ENCODE data around the gene C11orf65.

C11orf65 gene

DNA sequence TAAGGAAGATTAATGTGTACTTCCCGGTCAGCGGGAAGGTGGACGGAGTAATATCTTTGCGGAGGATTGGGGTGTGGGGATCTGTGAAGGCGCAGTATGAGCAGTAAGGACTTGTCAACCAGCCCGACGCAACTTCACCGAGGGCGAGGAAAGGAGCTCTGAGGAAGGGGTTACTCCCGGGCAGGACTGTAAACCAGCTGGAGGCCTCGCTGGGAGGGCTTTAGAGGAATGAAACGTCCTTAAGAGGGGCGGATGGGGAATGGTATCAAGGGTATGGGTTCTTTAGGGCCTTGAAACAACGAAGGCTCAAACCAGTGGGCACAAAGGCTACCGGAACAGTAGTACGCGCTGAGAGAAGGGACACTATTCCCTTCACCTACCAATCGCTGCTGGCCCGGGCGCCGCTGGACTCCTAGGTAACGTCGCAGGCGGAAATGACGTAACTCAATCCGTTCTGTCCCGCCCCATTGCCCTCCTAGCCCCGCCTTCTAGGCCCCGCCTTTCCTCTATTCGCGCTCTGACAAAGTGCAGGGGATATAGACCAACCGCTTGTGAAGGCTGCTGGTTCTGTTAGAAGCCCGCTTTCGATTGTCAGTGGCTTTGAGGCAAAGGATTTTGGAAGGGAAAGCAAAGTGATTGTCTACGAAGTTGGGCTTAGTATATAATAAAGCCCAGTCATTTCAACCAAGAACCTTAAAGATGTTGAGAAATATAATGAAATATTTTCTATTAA lies at the start of gene C11orf65:
C11orf65 (minus strand) TSS at position 439 of the 733 bp plus-strand sequence. CDS start 5,970 bp downstream, outside the sequence.
- peak; percentile 28 for FAIRE-seq

- no peak for FAIRE-seq
These were observed 48.8 kb upstream of the C11orf65 start for GRCh38 chr11:108516125-108516524.

DNA sequence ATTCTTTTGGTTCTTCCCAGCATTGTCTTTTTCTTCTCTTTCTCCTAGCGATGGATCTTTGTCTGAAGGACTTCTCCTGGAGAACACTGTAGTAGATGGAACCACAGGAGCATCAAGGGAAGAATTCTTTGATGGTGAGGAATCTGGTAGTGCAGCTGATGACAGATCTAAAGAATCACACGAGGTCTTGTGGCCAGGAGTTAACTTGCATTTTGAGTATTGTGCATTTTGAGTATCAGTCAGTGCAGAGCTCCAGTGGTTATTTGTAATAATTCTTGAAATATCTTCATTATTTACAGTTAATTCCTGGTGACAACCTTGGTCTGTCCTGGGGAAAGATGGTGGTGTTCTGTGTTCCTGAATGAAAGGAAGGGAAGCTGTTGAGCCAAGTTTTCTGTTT lies 45.4 kb upstream of the C11orf65 start:
- no peak for FAIRE-seq

DNA sequence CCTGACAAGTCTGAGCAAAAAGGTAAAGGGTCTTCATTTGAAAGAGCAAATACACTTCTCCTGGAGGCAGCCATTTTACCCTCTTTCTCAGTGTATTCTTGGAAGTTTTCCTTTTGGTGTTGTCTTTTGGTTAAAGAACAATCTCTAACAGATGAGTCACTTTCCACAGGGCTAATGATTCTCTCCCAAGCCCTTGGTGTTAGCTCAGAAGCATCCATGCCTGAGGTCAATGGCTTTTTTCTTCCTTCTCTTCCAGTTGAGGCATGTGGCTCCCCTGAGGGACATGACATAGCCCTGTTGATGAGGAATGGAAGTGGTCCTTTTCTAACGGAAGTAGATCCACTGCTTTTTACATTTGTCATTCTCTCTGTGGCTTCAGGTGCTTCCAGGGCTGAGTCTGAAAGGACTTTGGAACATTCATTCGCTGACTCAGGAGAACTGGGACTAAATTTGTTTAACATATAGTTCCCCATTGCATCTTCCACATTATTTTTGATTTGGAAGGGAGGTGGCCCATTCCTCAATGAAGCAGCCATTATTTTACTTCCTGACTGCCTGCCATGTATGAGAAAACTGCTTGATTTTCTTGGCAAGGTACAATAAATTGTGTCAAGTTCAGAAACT lies 44.6 kb upstream of the C11orf65 start:
- FAIRE-seq = no peak

DNA sequence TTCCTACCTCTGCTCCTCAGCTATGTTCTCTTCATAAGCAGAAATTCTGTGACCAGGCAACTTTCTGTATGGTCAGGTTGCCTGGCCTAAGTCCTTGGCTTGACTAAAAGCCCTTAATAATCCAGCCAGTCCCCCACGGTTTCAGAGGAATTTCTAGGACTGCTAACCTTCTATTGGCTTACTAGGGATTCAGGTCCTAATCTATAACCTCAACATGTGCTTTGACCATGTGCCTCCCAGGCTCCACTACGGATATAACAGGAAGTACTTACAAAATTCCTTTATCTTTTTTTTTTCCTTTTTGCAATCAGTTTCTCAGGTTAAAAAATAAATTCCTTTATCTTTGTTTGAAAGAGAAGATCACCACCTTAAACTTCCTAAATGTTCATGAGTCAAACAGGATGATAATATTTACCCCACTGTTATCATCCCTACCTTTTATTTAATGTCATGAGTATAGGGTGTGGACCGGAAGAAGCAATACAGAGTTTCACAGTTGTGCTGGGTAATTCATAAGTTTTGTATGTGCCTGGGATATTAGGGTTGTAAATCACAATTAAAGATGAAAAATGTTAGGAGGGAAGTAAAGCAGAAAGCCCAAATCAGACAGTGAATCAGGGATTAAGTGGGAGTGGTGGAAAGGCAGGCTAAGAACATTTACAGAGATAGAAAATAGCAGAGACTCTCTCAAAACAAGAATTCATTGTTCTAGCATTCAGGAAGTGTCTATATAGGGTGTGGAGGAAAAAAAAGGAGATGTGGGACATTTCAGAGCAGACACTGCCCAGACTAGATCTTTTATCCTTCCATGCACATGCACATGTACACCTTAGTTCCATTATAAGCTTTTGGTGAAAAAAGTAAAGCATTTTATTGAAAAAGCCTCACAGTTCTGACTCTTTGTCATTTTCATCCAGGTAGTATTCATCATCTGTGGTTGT lies 41.6 kb upstream of the C11orf65 start:
- peak; percentile 36 for FAIRE-seq

- FAIRE-seq = no peak
These were observed 34.1 kb upstream of the C11orf65 start for GRCh38 chr11:108501396-108501795.

GRCh38 chr11:108500721-108501120 lies 33.4 kb upstream of the C11orf65 start:
- no peak for FAIRE-seq

- FAIRE-seq = no peak
These were observed 32.8 kb upstream of the C11orf65 start for GRCh38 chr11:108500169-108500568.

- no peak for FAIRE-seq
These were observed 31.6 kb upstream of the C11orf65 start for GRCh38 chr11:108498816-108499408.

DNA sequence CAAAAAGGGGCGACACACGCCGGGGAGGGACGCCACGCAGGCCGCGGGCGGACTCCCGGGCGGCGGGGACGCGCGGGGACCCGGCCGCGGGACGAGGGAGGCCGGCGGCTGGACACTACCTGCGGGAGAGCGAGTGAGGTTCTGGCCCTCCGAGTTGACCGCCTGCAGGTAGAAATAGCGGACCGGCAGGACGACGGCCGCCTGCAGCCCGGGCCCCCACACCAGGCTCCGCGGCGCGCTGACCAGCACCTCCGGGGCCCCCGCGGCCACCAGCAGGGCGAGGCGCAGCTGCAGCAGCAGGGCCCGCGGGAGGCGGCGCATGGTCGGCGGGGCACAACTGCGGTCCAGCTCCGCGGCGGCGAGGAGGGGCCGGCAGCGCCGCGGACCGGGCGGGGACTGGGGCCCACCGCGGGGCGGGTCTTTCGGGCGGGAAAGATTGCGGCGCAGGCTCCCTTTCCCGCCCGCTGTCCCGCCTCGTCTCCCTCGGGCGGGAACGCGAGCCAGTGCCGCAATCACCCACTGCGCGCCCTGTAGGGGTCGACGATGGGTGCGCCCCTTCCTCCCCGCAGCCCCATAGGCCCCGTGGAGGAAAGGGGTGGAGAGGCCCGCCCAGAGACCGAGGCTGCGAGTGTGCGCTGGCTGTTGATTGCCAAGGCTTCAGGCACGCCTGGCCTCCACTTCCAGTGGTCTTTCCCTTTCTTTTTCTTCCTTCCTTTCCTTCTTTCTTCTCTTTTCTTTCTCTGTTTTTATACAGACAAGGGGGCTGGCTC lies 30.9 kb upstream of the C11orf65 start, which contains the start of gene POGLUT3:
POGLUT3 (minus strand) TSS at position 339 of the 770 bp plus-strand sequence; CDS start at position 321, 18 bp downstream.
- no peak for FAIRE-seq

DNA sequence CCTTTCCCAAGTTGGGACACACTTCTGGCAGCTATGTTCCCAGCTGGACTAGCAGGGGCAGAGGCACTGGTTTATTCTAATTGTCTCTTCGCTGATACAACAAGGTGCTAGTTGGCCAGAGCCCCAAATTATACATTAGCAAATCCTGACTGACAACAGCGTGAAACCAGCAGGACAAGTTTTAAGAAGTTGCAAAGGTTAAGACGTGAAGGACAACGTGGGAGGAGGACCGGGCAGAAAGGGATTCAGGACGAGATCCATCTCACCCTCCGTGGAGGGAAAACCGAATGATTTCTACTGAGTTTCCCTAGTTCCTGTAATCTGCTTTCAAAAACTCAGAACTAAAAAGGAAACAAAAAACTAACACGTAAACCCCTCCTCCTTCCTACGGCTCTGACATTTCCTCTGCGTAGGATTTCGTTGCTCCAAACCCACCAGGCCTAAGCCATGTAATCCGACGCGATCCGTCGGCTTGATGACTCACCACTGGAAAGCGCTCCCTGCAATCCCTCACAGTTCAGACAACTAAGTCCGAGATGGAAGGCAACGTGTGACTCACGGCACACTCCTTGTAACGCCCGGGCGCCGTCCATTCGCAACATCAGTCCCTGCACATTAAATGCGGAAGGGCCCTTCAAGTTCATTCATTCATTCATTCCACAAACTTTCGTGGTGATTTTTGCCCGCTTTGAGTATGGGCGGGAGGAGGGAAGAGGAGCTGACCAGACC lies 30.2 kb upstream of the C11orf65 start:
- no peak for FAIRE-seq

DNA sequence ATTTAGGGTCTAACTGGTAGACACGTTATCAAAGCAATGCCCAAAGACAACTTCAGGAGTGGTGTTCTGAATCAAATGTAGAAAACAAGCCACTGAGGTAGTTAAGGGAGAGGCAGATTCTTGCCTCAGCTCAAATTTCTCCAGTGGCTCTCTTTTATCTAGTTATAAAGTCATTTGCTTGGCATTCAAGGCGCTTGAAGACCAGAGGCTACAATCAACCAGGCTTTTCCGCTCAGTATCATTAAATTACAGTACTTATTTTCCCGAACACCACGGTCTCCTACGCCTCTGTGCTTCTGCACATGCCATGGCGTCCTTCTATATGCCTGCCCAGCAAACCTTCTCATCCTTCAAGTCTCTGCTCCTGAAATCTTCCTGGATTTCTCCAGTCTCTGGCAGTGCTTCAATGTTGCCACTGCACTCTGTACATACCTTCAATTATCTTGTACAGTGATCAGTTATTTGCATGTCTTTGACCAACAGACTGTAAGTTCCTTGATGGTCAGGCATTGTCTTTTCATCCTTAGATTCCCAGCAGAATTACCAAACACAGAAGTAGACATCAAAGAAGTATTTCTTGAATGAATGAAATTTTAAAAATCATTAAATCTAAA lies 29.4 kb upstream of the C11orf65 start:
- FAIRE-seq = no peak

DNA sequence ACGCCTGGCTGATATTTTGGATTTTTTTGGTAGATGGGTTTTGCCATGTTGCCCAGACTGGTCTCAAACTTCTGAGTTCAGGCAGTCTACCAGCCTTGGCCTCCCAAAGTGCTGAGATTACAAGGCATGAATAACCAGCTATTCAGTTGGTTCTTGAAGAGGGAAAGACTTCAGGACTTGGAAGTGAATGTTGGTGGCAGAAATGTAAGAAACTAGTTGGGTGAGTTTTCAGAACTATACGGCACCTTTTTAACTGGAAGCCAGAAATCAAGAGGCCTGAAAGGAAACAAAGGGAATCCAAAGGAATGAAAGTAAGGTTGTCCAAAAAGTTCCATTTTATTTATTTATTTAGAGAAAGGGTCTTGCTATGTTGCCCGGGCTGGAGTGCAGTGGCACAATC lies 28.0 kb upstream of the C11orf65 start:
- FAIRE-seq = no peak

GRCh38 chr11:108494182-108494581 lies 26.9 kb upstream of the C11orf65 start:
- FAIRE-seq = no peak

DNA sequence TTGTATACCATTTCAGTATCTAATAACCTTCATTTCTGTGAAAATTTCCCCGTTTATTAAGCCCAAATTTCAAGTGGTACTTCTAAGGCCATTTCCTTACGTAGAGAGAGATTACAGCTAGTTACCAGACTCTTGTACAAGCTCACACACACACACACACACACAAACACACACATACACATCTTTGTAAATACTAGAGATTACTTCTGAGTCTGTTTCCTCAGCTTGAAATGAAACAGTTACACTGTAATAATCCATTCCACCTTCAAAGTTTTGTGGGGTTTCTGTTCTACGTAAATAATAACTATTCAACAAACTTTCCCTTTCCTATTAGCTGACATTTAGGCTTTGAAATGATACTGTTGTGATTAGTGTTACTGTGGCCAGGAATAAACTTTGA lies 24.6 kb upstream of the C11orf65 start:
- no peak for FAIRE-seq

DNA sequence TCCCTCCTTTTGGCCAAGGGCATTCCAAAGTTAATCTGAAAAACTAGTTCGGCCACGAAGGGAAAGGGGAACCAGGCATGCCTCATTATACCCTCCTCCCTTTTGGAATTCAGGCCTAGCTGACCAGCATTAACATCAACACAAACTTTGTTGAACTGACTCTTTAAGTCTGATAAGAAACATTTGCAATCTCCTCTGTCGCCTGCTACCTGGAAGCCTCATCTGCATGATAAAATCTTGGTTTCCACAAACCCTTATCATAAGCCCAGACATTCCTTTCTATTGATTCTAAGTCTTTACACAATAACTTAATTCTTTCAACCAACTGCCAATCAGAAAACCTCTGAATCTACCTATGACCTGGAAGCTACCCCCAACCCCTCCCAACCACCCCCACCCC lies 19.5 kb upstream of the C11orf65 start:
- FAIRE-seq = no peak

- no peak for FAIRE-seq
These were observed 19.0 kb upstream of the C11orf65 start for GRCh38 chr11:108486331-108486730.

DNA sequence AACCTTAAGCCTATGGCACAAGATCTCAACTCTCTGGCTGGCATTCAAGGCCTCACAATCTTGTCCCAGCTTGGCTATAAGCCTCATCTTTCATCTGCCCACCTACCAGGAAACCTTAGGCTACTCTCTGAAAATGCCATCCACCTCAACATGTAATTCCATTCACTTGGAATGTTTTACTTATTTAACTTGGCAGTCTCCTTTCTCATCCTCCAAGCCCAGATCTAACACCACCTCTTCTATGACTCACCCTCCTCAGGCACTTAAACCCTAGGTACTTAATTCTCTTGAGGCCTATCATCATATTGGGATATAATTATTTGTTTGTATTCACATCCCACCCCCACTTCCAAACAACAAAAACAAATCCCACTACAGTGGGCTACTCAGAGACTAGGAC lies 15.8 kb upstream of the C11orf65 start:
- no peak for FAIRE-seq

- FAIRE-seq = no peak
These were observed 7.5 kb upstream of the C11orf65 start for GRCh38 chr11:108474664-108475463.

DNA sequence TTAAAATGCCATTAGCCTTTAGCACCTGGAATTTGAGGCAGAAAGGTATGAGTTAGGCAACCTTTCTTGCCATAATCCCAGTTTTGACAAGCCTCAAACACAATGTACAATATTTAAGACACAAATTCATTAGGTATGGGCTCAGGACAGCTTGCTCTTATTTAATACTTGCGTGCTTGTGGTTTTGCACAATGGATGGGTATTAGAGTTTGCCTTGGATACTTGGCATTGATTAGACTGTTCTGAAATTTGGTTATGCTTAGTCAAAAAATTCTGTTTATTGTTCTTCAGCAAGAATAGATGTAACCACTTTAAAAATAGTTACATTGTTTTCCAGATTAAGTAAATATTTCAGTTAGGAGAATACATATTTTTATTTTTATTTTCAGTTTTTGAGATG lies 5.4 kb upstream of the C11orf65 start:
- FAIRE-seq = no peak
